Smooth muscle cell (in vitro differentiated cells): Measurements from ENCODE around the gene NOX4. TPM values are rescaled to one million over a fixed set of nuclear protein-coding genes. Genes with fewer than 3 reads are reported as not detected.
"Not testable (repeated sequence)": the region's sequence is repeated elsewhere in the genome, so short reads cannot be mapped to it uniquely, and the experiment has no call there.

ENCODE experiments used
- DNase-seq: peaks from one replicate; lab custom pipeline; 2025; ENCODE audit not compliant: unreplicated experiment; lab: John Stamatoyannopoulos, UW
- H2AFZ ChIP-seq: fragments of 200-600 bp; sonication (generic); 2 replicates; pipeline ENCODE4 v1.6.0; 2016; ENCODE audit warnings: antibody characterized with exemption, low read depth, mild to moderate bottlenecking
- H3F3A ChIP-seq: fragments of 200-600 bp; sonication (generic); 2 replicates; pipeline ENCODE4 v1.6.0; 2017; ENCODE audit warnings: antibody characterized with exemption, low read depth
- H3K27ac ChIP-seq: fragments of 200-600 bp; sonication (generic); 2 replicates; pipeline ENCODE4 v1.5.1; 2016; ENCODE audit warnings: low read depth, mild to moderate bottlenecking
- H3K27me3 ChIP-seq: fragments of 200-600 bp; sonication (generic); 2 replicates; pipeline ENCODE4 v1.6.1; 2016; ENCODE audit warnings: low read depth, mild to moderate bottlenecking
- H3K36me3 ChIP-seq: fragments of 200-600 bp; sonication (generic); 2 replicates; pipeline ENCODE4 v1.5.1; 2016; ENCODE audit warnings: low read depth
- H3K4me1 ChIP-seq: fragments of 200-600 bp; sonication (generic); 2 replicates; pipeline ENCODE4 v1.5.1; 2016; ENCODE audit warnings: low read depth
- H3K4me2 ChIP-seq: fragments of 200-600 bp; sonication (generic); 2 replicates; pipeline ENCODE4 v1.6.0; 2016; ENCODE audit warnings: mild to moderate bottlenecking
- H3K4me3 ChIP-seq: fragments of 200-600 bp; sonication (generic); 2 replicates; pipeline ENCODE4 v1.5.1; 2016; ENCODE audit warnings: mild to moderate bottlenecking
- H3K79me2 ChIP-seq: fragments of 200-600 bp; sonication (generic); 2 replicates; pipeline ENCODE4 v1.6.0; 2016; ENCODE audit warnings: low read depth, mild to moderate bottlenecking
- H3K9ac ChIP-seq: fragments of 200-600 bp; sonication (generic); 2 replicates; pipeline ENCODE4 v1.6.0; 2016; ENCODE audit warnings: low read depth
- H3K9me3 ChIP-seq: fragments of 200-600 bp; sonication (generic); replicated peaks from 2 replicates; pipeline ENCODE4 v1.5.1; 2016; ENCODE audit warnings: low read depth
- H4K20me1 ChIP-seq: fragments of 200-600 bp; sonication (generic); 2 replicates; pipeline ENCODE4 v1.6.0; 2016; ENCODE audit warnings: low read depth
- WGBS: methylation state at CpG from one replicate; pipeline ENCODE4 v1.1.7; 2016; ENCODE audit warnings: low lambda C conversion rate; 5-methylcytosine and 5-hydroxymethylcytosine counted together
- polyA plus RNA-seq: library from polyadenylated mRNA; unstranded; fragments of >200 nt; fragmentation: Nextera tagmentation; extraction: Ambion mirVana; gene quantifications from 2 replicates; pipeline ENCODE4 v1.2.1, GENCODE V29; 2016
- total RNA-seq: library from RNA; depleted of rRNA; stranded (reverse); fragments of >200 nt; gene quantifications from 2 replicates; pipeline ENCODE4 v1.2.3, GENCODE V29; 2014
- TF ChIP-seq, protein P1 (sequence below): fragments of 200-600 bp; sonication (generic); IDR thresholded peaks from 2 replicates; pipeline ENCODE4 v1.5.1; 2017; ENCODE audit warnings: borderline replicate concordance, mild to moderate bottlenecking, antibody characterized with exemption; ENCODE audit not compliant: insufficient read depth, poor library complexity, severe bottlenecking

NOX4 gene
- total and polyA plus RNA-seq, 2 experiments from 2014 or later: 7.3 to 31.9 TPM

DNA sequence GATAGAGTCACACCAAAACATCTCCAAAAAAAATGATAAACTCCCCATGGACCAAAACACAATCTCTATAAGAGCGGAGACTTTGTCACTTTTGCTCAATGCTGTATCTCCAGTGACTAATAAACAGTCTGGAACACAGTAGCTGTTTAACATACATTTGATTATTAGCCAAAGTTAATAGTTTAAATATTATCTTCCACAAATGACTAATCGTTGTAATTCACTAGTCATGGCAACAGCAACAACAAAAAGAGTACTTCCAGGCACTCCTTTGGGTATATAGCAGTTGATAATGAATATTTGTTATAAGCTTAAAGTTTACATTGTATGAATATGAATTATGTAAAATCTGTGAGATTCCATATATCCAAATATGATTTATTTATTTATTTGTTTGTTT is 121.8 kb downstream of the NOX4 start:
- not testable (repeated sequence) for H3F3A ChIP-seq, H3K79me2 ChIP-seq, DNase-seq, H4K20me1 ChIP-seq, H3K9ac ChIP-seq, H3K4me1 ChIP-seq, H3K4me2 ChIP-seq, H3K27me3 ChIP-seq, H3K9me3 ChIP-seq, H2AFZ ChIP-seq, H3K36me3 ChIP-seq, H3K4me3 ChIP-seq
- peak overlapping the region; percentile 31 for H3K27ac ChIP-seq
- WGBS: 93% methylated on average over 2 of the region's 2 CpGs

DNA sequence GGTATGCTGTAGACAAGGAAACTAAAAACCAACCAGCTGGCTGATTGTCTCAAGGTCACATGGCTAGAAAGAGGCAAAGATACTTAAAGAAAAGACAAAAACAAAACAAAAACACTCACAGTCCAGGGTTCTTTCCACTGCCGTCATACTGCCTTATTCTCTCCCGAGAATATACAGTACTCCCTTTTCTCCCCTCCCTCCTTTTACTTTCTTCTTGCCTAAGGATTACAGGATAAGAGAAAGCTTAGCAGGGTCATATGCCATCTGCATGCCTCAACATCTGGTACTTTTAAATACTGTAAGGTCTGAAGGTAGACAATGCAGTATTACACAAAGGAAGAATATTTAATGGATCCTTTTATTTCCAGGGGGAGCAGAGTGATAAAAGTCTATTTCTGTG is 126.3 kb downstream of the NOX4 start:
- not testable (repeated sequence) for H3F3A ChIP-seq, H3K36me3 ChIP-seq, H3K9me3 ChIP-seq, H3K27ac ChIP-seq, H3K4me3 ChIP-seq, H3K4me1 ChIP-seq, H4K20me1 ChIP-seq, H3K27me3 ChIP-seq, H3K9ac ChIP-seq, H3K79me2 ChIP-seq, DNase-seq
- Histone ChIP-seq H3K4me2 (peak overlapping the region; percentile 24), H2AFZ (peak overlapping the region; percentile 12)
- WGBS: 21% methylated on average over 2 of the region's 2 CpGs

GRCh38 chr11:89361734-89362133 is 129.4 kb downstream of the NOX4 start:
- no peak overlapping the region for H3K27ac ChIP-seq

GRCh38 chr11:89359208-89359607 is 132.0 kb downstream of the NOX4 start:
- peaks cover 18% of the 10 kb centered on the region for H3K4me1 ChIP-seq
- H3K79me2 ChIP-seq, H3F3A ChIP-seq, H2AFZ ChIP-seq, H4K20me1 ChIP-seq, H3K27ac ChIP-seq, H3K4me2 ChIP-seq, H3K9ac ChIP-seq, H3K4me3 ChIP-seq, H3K27me3 ChIP-seq, H3K36me3 ChIP-seq, H3K9me3 ChIP-seq, DNase-seq: not testable (repeated sequence)

More at GRCh38 chr11:89361734-89362133, 129.4 kb downstream of the NOX4 start:
- Histone ChIP-seq H3K4me3 (no peak overlapping the region), H3K36me3 (no peaks in the 10 kb centered on the region), H3F3A (no peaks in the 10 kb centered on the region), H3K9me3 (no peaks in the 10 kb centered on the region), H3K4me2 (no peak overlapping the region), H3K4me1 (peaks cover 13% of the 10 kb centered on the region), H4K20me1 (no peaks in the 10 kb centered on the region), H3K79me2 (no peaks in the 10 kb centered on the region), H2AFZ (no peak overlapping the region), H3K27me3 (no peaks in the 10 kb centered on the region), H3K9ac (no peak overlapping the region)
- DNase-seq: no peak
- WGBS: 92% methylated on average over 2 of the region's 2 CpGs
- TF ChIP-seq, protein P1, sequence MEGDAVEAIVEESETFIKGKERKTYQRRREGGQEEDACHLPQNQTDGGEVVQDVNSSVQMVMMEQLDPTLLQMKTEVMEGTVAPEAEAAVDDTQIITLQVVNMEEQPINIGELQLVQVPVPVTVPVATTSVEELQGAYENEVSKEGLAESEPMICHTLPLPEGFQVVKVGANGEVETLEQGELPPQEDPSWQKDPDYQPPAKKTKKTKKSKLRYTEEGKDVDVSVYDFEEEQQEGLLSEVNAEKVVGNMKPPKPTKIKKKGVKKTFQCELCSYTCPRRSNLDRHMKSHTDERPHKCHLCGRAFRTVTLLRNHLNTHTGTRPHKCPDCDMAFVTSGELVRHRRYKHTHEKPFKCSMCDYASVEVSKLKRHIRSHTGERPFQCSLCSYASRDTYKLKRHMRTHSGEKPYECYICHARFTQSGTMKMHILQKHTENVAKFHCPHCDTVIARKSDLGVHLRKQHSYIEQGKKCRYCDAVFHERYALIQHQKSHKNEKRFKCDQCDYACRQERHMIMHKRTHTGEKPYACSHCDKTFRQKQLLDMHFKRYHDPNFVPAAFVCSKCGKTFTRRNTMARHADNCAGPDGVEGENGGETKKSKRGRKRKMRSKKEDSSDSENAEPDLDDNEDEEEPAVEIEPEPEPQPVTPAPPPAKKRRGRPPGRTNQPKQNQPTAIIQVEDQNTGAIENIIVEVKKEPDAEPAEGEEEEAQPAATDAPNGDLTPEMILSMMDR: no peak

DNA sequence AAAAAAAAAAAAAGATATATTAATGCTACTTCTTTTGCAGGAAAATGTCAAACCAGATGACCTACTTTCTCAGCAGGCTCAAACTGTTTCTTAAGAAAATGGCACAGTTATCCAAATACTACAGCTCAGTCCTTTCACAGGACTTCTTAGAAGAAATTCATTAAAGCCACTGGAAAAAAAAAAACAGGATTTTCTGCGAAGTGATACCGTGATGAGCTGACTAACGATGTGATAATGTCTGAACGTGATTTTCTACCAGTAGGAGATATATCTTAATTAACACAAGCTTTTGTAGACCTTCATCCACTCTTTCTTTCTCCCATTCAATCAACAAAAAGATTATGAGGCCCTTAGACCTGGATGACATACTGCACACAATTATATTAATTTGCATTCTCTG is 132.4 kb downstream of the NOX4 start:
- TF ChIP-seq, protein P1: no peak
- Histone ChIP-seq H4K20me1 (no peaks in the 10 kb centered on the region), H3K27me3 (no peaks in the 10 kb centered on the region), H3K79me2 (no peaks in the 10 kb centered on the region), H3F3A (no peaks in the 10 kb centered on the region), H3K36me3 (no peaks in the 10 kb centered on the region), H3K27ac (no peak overlapping the region), H3K4me2 (no peak overlapping the region), H3K9me3 (no peaks in the 10 kb centered on the region), H3K4me1 (peaks cover 18% of the 10 kb centered on the region), H2AFZ (no peak overlapping the region), H3K9ac (no peak overlapping the region), H3K4me3 (no peak overlapping the region)
- DNase-seq: no peak
- WGBS: 54% methylated on average over 4 of the region's 4 CpGs
